Mammary epithelial cell (primary cell): ENCODE data around the gene ERVH48-1.

Source experiments
- CTCF ChIP-seq, 2 donors: IDR thresholded peaks in 1 of 2; conservative IDR thresholded peaks in 1 of 2; 2 replicates each; pipeline ENCODE4 v1.5.1; 2011 to 2012; ENCODE audit warnings: inconsistent platforms in 2 of 2, low read length in 2 of 2, mild to moderate bottlenecking in 2 of 2, control low read depth in 1 of 2, low read depth in 1 of 2; ENCODE audit not compliant: insufficient read depth in 1 of 2; ENCODE audit errors: extremely low read depth in 1 of 2
- EZH2 ChIP-seq: IDR thresholded peaks from 2 replicates; pipeline ENCODE4 v1.6.1; 2012; ENCODE audit warnings: low read length, inconsistent platforms, borderline replicate concordance

- TF ChIP-seq CTCF (conservative IDR thresholded peaks at IDR 0.05 in 1 of 2, IDR thresholded peaks at IDR 0.05 in 1 of 2; ENCODE audit: extremely low read depth in 1 of 2, insufficient read depth in 1 of 2, low read depth in 1 of 2, low read length in 2 of 2) = no peak
- TF ChIP-seq EZH2 = no peak
Observed at GRCh38 chr21:42892931-42893755, 32.3 kb downstream of the ERVH48-1 start, which contains the start of gene NDUFV3.
